SK-MEL-5 (cell line): ENCODE data around the gene SLC22A31. TPM values are rescaled to one million over a fixed set of nuclear protein-coding genes. Genes with fewer than 3 reads are reported as not detected.
"Not testable (repeated sequence)": the region's sequence is repeated elsewhere in the genome, so short reads cannot be mapped to it uniquely, and the experiment has no call there.

Experiments
- DNase-seq: peaks from one replicate; pipeline ENCODE4 v3.0.0-alpha.2; 2016; ENCODE audit warnings: low read depth, low spot score
- in situ Hi-C: cut with HindIII; loops from 2 replicates; pipeline ENCODE4 v1.10.0; 2016; ENCODE audit warnings: low sequenced_read_pairs, high pct_unique_total_duplicates, low pct_unique_long_range_greater_than_20kb
- total RNA-seq: library from RNA; depleted of rRNA; stranded (reverse); fragments of >200 nt; shearing (Covaris generic); gene quantifications from 2 replicates; pipeline ENCODE4 v1.2.3, GENCODE V29; 2014

The SLC22A31 gene
- total RNA-seq, 1 experiment from 2014 or later, result not detected

- DNase-seq, result no peak
- in situ Hi-C loops, result no loop called here
These were observed 13.1 kb downstream of the SLC22A31 start for GRCh38 chr16:89187032-89187769.

DNA sequence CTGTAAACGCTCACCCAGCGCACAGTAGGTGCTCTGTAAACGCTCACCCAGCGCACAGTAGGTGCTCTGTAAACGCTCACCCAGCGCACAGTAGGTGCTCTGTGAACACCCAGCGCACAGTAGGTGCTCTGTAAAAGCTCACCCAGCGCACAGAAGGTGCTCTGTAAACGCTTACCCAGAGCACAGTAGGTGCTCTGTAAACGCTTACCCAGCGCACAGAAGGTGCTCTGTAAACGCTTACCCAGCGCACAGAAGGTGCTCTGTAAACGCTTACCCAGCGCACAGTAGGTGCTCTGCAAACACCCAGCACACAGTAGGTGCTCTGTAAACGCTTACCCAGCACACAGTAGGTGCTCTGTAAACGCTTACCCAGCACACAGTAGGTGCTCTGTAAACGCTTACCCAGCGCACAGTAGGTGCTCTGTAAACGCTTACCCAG, 13.7 kb downstream of the SLC22A31 start:
- in situ Hi-C loops, DNase-seq: not testable (repeated sequence)

DNA sequence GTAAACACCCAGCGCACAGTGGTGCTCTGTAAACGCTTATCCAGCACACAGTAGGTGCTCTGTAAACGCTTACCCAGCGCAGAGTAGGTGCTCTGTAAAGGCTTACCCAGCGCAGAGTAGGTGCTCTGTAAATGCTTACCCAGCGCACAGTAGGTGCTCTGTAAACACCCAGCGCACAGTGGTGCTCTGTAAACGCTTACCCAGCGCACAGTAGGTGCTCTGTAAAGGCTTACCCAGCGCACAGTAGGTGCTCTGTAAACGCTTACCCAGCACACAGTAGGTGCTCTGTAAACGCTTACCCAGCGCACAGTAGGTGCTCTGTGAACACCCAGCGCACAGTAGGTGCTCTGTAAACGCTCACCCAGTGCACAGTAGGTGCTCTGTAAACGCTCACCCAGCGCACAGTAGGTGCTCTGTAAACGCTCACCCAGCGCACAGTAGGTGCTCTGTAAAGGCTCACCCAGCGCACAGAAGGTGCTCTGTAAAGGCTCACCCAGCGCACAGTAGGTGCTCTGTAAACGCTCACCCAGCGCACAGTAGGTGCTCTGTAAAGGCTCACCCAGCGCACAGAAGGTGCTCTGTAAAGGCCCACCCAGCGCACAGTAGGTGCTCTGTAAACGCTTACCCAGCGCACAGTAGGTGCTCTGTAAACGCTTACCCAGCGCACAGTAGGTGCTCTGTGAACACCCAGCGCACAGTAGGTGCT, 14.3 kb downstream of the SLC22A31 start:
- in situ Hi-C loops, DNase-seq: not testable (repeated sequence)

GRCh38 chr16:89184933-89185794, 15.2 kb downstream of the SLC22A31 start:
- DNase-seq, result no peak
- in situ Hi-C loops, result no loop called here

DNA sequence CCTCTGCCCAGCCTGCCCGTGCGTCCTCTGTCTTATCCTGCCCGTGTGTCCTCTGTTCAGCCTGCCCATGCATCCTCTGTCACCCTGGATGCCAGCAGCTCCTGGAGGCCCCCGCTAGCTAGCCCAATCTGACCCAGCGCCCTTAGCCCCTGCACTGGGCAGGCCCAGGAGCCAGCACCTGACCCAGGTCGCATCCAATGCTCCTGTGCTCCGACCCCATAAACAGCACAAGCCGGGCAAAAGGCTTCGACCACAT, 15.7 kb downstream of the SLC22A31 start:
- in situ Hi-C loops, result no loop called here
- DNase-seq, result no peak

DNA sequence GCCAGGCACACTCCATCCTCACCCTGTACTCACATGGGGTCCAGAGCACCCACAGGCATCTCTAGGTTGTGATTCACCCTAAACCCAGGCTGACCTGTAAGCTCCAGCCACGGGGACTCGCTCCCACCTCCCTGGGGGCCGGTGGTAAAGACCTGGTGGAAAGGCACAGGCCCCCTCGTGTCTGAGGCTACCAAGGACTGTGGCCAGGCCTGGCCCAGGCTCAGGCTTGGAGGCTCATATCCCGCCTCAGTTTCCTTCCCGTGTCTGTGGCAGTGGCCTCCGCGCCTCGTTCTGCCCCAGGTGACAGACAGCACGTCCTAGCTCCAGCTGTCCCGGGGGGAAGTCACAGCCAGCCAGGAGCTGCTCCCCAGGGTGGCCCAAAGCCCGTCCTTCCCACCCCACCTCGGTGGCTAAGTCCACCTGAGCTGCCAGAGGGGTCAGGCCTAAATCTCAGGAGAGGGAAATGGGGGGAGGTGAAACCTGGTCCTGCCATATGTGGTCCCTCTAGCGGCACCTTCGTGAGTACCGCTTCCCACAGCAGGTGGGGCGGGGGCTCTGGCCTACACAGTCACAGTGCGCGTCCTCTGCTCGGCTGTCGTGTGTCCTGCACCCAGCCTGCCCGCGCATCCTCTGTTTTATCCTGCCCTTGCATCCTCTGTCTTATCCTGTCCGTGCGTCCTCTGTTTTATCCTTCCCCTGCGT, 16.2 kb downstream of the SLC22A31 start:
- in situ Hi-C loops, result no loop called here
- no peak for DNase-seq

DNA sequence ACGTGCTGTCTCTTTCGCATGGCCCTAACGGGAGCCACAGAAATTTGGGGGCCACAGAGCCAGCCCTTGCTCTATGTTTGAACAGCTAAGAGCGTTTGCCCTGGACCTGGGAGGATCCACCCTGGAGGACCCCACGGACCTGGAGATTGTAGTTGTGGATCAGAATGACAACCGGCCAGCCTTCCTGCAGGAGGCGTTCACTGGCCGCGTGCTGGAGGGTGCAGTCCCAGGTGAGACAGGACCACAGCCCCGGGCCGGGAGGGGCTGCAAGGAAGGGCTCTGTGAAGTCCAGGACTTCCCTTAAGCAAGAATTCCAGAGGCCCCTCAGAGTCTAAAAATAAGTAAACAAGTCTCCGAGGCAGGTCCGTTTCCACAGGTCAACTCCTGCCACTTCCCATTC, 16.9 kb downstream of the SLC22A31 start:
- in situ Hi-C loops, result no loop called here
- no peak for DNase-seq

GRCh38 chr16:89179656-89180315, 20.6 kb downstream of the SLC22A31 start:
- no peak for DNase-seq
- in situ Hi-C loops, result no loop called here

DNA sequence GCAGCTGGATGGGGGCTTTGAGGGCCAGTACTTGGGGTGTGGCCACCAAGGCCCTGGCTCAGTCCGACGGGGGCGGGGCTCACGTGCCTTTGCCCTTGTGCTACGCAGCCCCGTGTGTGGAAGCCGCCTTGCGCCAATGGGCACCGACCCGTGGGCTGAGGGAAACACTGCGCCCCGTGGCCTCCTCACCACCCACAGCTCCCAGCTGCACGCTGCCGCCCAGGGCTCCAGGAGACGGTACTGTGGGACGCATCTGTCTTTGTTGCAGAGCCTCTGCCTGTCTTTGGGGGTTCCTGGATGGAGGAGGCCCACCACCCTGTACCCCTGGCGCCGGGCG, 21.2 kb downstream of the SLC22A31 start:
- in situ Hi-C loops, result no loop called here
- DNase-seq, result no peak

DNA sequence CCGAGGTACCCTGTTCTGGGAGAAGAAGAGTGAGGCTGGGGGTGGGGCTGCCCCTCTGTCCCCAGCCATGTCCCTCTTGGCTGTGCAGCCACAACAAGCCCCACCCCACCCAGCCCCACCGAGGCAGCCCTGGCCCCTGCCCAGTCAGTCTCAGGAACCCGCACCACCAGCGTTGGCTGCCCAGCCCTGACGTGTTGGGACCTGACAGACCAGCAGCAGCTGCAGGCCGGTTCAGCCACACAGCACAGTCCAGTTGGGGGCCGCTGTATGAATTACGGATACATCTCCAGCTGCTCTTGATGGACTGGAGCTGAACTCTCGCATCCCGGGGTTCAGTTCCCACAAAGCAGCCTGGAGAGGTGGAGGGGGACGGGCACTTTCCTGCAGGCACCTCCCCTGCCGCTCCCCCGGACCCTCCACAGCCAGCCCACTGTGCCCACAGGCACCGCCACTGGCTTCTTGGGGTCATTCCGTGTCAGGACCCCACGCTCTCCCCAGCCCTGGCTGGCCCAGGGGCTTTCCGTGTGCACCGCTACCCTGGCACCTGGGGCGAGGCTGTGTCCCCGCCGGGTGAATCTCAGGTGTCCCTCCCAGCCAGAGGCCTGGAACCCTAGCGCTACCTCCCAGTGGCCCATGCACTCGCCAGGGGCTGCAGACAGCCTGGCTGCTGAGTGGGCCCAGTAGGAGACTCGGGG, 21.7 kb downstream of the SLC22A31 start:
- in situ Hi-C loops, result no loop called here
- no peak for DNase-seq

GRCh38 chr16:89177501-89177900, 22.8 kb downstream of the SLC22A31 start:
- in situ Hi-C loops, result no loop called here
- no peak for DNase-seq

GRCh38 chr16:89176717-89177116, 23.6 kb downstream of the SLC22A31 start:
- DNase-seq, result no peak
- in situ Hi-C loops, result no loop called here

DNA sequence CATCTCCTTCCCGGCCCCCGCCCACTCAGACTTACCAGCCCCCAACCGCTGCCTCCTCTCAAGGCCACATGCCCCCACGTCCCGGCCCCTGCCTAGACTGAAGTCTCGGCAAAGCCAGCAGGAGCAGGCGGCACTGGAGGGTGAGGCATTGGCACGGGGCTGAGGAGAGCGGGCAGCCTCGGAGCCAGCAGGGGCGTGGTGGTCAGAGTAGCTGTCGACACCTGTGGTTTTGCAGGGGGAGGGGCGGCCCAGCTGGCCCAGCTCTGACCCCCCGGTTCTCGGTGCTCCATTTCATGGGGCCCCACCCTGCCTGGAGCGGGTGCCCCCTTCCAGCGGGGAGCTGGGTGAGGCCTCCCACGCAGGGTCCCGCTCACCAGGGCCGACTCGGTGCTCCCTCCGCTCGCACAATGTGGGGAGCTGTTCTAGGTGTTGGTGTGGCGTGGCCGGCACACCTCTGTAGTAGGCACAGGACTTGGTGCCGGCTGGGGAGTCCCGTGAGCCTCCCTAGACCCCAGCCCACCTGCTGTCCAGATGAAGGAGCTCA, 24.1 kb downstream of the SLC22A31 start:
- DNase-seq, result no peak
- in situ Hi-C loops, result no loop called here

GRCh38 chr16:89175280-89176146, 24.8 kb downstream of the SLC22A31 start:
- no peak for DNase-seq
- in situ Hi-C loops, result no loop called here

- in situ Hi-C loops, result no loop called here
- DNase-seq, result no peak
These were observed 25.5 kb downstream of the SLC22A31 start for GRCh38 chr16:89174877-89175276.
